ENCODE data around the gene ATP4B. TPM values are rescaled to one million over a fixed set of nuclear protein-coding genes. Genes with fewer than 3 reads are reported as not detected.
"Not testable (repeated sequence)": the region's sequence is repeated elsewhere in the genome, so short reads cannot be mapped to it uniquely, and the experiment has no call there.

The ATP4B gene
- total and polyA plus RNA-seq, 8 donors, result not detected

- WGBS, 2 donors, result 87 to 92% methylated on average over 29 to 30 of the region's 30 CpGs
- Histone ChIP-seq H3K27me3 (no peaks in the 10 kb centered on the region), H3K9me3 (no peaks in the 10 kb centered on the region), H3K4me1 (no peaks in the 10 kb centered on the region), H3K4me3 (no peak overlapping the region), H3K36me3 (peaks cover 0 to 5% (median 3%) of the 10 kb centered on the region in 3 donors), H3K27ac (no peak overlapping the region)
- ATAC-seq (peak in 3 of 4 donors; percentile 21 to 68 (median 61)), DNase-seq (peak in 3 of 6 donors; percentile 13 to 45 (median 43)), FAIRE-seq (no peak)
- no peak for TF ChIP-seq CTCF (IDR thresholded peaks at IDR 0.05)
- intact Hi-C loops (cut with DNase I), result no loop called here
These were observed 29.4 kb downstream of the ATP4B start for GRCh38 chr13:113628291-113629270.

GRCh38 chr13:113627136-113627535 lies 30.9 kb downstream of the ATP4B start:
- Histone ChIP-seq H3K27me3 (no peaks in the 10 kb centered on the region), H3K4me3 (no peak overlapping the region), H3K9me3 (no peaks in the 10 kb centered on the region), H3K4me1 (no peaks in the 10 kb centered on the region), H3K27ac (no peak overlapping the region), H3K36me3 (peaks cover 0 to 10% (median 0%) of the 10 kb centered on the region in 3 donors)
- no peak for TF ChIP-seq CTCF (IDR thresholded peaks at IDR 0.05)
- FAIRE-seq (no peak), ATAC-seq (no peak), DNase-seq (peak in 3 of 6 donors; percentile 8 to 43 (median 31))
- WGBS, 2 donors, result 85 to 90% methylated on average over 16 of the region's 16 CpGs
- intact Hi-C loops (cut with DNase I), result no loop called here

GRCh38 chr13:113625965-113626721 lies 31.9 kb downstream of the ATP4B start:
- no peak for FAIRE-seq
- intact Hi-C loops (cut with DNase I), result no loop called here
- H3K27ac ChIP-seq, result no peak overlapping the region
- WGBS, 2 donors, result 89 to 94% methylated on average over 24 of the region's 24 CpGs
- no peaks in the 10 kb centered on the region for H3K27me3 ChIP-seq
- ATAC-seq, result no peak
- H3K9me3 ChIP-seq, result no peaks in the 10 kb centered on the region
- peak in 2 of 6 donors; percentile 11 to 17 for DNase-seq
- TF ChIP-seq CTCF (IDR thresholded peaks at IDR 0.05), result no peak
- H3K36me3 ChIP-seq, result peaks cover 0 to 7% (median 0%) of the 10 kb centered on the region in 3 donors
- no peaks in the 10 kb centered on the region for H3K4me1 ChIP-seq
- H3K4me3 ChIP-seq, result no peak overlapping the region

- FAIRE-seq; H3K9me3 ChIP-seq; H3K27me3 ChIP-seq; H3K27ac ChIP-seq; intact Hi-C loops (cut with DNase I); H3K36me3 ChIP-seq; H3K4me3 ChIP-seq; H3K4me1 ChIP-seq; DNase-seq; ATAC-seq: not testable (repeated sequence)
- WGBS, 2 donors, result 91 to 94% methylated on average over 14 of the region's 14 CpGs
These were observed 33.2 kb downstream of the ATP4B start for GRCh38 chr13:113624640-113625304.

GRCh38 chr13:113624235-113624587 lies 33.8 kb downstream of the ATP4B start:
- intact Hi-C loops (cut with DNase I), result no loop called here
- H3K27ac ChIP-seq, result no peak overlapping the region
- peaks cover 0 to 7% (median 0%) of the 10 kb centered on the region in 3 donors for H3K36me3 ChIP-seq
- FAIRE-seq (no peak), ATAC-seq (no peak), DNase-seq (no peak)
- 90 to 94% methylated on average over 9 of the region's 9 CpGs for WGBS, 2 donors
- no peaks in the 10 kb centered on the region for H3K27me3 ChIP-seq
- no peaks in the 10 kb centered on the region for H3K9me3 ChIP-seq
- no peak overlapping the region for H3K4me3 ChIP-seq
- H3K4me1 ChIP-seq, result no peaks in the 10 kb centered on the region
- no peak for TF ChIP-seq CTCF (IDR thresholded peaks at IDR 0.05)

Measured in pancreas (tissue), 10 donors.